CMK (cell line): ENCODE data around the gene DDIT4.
"Not testable (repeated sequence)": the region's sequence is repeated elsewhere in the genome, so short reads cannot be mapped to it uniquely, and the experiment has no call there.

Source experiments
- DNase-seq: peaks from one replicate; pipeline ENCODE4 v3.0.0-alpha.2; 2010; ENCODE audit warnings: low read depth

The DDIT4 gene, protein sequence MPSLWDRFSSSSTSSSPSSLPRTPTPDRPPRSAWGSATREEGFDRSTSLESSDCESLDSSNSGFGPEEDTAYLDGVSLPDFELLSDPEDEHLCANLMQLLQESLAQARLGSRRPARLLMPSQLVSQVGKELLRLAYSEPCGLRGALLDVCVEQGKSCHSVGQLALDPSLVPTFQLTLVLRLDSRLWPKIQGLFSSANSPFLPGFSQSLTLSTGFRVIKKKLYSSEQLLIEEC

DNA sequence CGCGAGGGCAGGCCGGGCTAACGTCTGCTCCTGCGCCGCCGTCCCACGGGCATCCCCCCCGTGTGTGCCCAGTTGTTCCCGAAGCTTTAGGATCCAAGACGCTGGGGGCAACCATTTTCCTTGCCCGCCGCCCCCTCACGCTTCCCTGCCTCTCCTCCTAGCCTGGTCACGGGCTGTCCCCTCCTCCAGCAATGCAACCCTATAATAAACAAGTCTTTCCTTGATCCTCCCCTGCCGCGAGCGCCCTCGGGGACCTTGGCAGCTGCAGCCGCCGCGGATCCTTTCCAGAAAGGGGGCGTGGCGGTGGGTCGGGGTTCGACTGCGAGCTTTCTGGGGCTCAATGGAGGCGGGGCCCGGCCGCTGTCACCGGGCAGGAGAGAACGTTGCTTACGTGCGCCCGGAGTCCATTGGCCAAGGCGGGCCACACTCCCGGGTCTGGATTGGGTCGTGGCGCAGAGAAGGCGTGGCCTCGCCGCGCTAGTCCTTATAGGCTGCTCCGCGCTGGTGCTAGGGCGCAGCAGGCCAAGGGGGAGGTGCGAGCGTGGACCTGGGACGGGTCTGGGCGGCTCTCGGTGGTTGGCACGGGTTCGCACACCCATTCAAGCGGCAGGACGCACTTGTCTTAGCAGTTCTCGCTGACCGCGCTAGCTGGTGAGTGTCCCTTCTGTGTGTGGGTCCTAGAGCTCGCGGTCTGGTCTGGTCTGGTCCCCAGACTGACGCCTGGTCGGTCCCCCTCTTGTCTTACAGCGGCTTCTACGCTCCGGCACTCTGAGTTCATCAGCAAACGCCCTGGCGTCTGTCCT, at the start of gene DDIT4:
DDIT4 (plus strand) TSS at position 515 of the 803 bp plus-strand sequence. CDS start 293 bp downstream, outside the sequence.
- peak; percentile 99 for DNase-seq

DNA sequence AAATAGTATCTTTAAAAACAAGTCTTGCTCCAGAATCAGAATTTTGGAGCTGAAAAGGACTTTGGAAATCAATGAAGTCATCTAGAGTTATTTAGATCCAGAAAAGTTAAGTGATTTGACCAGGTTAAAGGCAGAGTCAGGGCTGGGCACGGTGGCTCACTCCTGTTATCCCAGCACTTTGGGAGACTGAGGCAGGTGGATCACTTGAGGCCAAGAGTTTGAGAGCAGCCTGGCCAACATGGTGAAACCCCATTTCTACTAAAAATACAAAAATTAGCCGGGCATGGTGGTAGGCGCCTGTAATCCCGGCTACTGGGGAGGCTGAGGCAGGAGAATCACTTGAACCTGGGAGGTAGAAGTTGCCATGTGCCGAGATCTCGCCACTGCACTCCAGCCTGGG, 49.5 kb upstream of the DDIT4 start:
- DNase-seq = not testable (repeated sequence)

DNA sequence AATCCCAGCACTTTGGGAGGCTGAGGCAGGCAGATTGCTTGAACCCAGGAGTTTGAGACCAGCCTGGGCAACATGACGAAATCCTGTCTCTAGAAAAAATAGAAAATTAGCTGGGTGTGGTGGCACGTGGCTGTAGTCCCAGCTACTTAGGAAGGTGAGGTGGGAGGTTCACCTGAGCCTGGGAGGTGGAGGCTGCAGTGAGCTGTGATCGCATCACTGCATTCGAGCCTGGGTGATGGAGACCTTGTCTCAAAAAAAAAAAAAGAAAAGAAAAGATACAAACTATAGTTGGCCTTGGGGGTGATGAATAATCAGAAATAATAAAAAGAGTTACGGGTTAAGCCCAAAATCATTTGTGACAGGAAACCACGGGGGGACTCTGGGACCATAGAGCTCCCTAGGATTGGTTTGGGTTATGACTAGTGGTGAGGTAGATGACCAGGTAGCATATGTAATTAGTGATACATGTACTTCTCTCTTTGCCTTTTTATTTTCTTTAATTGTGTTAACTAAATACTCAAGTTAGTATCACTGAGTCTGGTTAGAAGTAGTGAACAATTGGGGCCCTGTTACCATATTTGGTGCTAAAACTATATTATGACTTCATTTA, 47.2 kb upstream of the DDIT4 start:
- DNase-seq = no peak

DNA sequence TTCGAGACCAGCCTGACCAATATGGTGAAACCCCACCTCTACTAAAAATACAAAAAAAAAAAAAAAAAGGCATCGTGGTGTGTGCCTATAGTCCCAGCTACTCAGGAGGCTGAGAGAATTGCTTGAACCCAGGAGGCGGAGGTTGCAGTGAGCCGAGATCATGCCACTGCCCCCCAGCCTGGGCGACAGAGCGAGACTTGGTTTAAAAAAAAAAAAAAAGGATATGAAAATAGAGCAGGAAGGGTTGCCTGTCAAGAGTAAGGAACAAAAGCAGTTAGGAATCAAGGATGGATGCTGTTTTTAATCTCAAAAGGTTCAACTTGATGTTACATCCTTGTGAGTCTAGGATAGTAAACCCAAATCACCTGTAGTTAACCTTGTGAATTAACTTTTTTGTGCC, 45.9 kb upstream of the DDIT4 start:
- DNase-seq = no peak

DNA sequence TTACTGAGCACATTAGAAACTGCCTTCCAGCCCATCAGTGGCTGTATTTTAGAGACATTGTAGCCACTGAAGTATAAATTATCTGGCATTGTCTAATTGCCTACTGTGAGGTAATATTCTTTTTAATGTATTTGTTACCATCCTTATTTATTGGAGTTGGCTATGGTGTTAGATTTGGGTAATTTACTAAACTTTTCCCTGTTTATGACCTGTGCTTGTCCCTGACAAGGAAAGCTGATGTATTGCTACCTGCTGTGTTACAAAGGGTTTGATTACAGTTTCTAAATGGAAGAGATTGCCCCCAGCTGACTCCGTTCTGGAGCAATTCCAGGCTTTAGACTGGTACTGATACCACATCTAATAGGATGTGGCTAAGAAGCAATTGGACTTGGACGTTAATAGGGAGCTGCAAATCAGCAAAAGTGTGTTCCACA, 45.4 kb upstream of the DDIT4 start:
- DNase-seq = no peak

DNA sequence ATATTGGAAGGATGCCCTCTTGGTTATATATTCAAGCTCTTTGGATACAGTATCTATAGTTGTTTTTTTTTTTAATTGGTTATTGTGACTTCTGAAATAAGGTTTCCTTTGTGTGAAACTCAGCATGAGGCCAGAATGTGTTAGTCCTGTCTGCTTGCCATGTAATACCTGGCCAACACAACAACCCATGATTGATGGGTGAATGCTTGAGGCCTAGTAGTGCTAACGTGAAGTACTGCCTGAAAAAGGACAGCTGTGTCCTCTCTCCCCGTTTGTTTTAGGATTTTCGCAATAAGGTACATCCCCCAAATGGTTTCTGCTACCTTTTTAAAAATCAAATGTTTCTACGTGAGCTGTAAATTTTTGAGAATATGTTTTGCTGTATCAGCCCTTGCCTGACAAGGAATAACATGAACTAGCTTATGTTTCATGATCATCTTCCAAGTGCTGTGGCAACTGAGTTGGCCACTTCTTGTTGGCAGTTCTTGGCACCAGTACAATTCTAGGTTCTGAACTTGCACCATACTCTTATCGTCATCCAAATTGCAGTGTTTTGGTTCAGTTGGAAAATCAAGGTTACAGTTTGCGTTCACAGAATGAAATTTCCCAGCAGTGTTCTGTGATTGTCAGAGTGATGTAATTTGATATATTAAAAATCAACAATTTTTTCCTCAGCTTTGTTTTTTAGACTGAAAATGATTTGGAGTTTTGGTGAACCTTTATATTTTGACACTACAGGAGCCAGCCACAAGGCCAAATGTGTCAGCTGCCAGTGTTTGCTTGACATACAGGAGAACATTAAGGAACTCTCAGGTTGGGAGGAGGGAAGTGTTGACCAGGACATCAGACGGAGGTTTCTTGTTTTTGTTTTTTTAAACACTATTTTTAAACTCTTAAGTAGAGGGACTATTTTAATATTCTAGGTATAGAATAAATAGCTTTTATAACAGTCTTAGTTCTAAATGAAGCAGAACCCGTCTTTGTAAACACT, 44.2 kb upstream of the DDIT4 start:
- DNase-seq = no peak

DNA sequence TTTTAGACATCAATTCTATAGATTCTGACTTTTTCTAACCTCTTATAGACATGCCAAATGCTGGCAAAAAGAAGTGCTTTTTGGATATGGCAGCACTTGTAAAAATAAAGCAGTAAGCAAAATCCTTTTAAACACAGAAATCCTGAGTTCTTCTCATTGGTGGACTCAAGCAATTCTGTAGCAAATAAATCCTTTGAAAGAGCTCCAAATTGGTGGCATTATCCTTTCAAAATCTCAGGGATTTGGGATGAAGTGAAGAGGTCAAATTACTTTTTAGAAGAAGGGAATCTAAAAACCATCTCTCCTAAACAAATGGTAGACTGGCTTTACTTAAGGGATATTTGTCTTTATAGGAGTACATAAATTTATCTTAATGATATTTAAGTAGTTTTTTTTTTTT, 40.1 kb upstream of the DDIT4 start:
- no peak for DNase-seq

DNA sequence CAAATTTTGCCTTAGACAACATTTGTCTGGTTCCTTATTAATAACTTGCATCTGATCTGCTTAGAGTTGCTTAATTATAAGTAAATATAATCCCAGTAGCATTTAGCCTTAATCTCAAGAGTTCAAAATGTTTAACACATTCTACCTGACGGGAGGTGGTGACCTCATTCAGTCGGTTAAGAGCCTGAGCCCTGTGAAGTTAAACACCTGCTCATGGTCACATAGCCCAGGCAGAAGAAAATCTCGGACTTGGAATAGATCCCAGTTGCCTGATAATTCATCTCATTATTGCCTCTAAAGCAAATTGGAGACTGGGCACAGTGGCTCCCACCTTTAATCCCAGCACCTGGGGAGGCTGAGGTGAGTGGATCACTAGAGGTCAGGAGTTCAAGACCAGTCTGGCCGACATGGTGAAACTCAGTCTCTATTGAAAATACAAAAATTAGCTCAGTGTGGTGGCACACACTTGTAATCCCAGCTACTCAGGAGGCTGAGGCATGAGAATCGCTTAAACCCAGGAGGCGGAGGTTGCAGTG, 39.1 kb upstream of the DDIT4 start:
- DNase-seq = no peak

DNA sequence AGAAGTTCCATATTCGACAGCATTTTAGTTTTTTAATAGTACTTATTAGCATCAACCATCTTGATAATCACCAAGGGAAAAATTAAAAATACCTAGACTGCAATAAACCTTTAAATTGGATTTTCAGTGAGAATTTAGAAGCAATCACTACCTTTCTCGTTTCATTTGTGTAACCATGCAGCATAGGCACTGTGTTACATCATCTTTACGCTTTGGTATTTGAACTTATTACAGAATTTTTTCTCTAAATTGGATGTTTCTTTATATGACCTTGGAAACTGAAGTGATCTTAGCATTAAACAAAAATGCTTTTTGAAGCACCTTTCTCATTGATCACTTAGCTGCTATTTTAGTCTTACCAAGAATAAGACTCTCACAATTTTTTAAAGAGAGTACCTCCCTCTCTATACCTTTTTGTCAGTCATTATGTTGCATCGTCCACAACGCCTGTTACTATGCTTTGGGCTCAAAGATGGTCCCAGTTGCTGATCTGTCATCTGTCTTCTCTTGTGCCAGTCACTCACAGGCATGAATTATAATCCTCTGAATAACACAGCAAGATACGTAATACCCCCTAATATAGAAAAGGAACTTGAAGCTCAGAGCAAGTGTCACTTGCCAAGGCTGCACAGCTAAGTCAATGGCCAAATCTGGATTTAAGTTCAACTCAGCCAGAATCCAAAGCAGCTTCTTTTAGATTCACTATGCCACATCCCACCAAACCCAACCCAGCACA, 38.0 kb upstream of the DDIT4 start:
- no peak for DNase-seq

DNA sequence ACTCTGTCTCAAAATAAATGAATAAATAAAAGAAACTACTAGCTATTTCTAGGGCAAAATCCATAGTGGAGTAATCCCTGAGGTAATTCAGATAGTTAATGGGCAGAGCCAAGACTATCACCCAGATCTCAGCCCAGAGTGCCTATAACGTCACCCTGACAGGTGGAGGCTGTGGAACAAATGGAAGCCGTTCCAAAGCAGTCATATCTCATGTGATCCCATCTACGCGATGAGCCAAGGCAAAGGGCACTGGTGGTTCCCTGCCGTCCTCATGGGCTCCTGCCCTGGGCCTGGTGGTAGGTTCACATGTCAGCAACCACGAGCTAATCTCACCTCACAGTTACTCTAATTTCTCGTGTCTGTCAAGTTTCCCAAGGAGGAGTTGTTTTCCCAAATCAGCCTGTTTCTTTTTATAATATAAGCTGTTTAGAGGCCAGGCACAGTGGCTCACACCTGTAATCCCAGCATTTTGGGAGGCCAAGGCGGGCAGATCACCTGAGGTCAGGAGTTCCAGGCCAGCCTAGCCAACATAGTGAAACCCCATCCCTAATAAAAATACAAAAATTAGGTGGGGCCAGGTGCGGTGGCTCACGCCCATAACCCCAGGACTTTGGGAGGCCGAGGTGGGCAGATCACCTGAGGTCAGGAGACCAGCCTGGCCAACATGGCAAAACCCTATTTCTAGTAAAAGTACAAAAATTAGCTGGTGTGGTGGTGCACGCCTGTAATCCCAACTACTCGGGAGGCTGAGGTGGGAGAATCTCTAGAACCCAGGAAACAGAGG, 35.1 kb upstream of the DDIT4 start:
- no peak for DNase-seq

DNA sequence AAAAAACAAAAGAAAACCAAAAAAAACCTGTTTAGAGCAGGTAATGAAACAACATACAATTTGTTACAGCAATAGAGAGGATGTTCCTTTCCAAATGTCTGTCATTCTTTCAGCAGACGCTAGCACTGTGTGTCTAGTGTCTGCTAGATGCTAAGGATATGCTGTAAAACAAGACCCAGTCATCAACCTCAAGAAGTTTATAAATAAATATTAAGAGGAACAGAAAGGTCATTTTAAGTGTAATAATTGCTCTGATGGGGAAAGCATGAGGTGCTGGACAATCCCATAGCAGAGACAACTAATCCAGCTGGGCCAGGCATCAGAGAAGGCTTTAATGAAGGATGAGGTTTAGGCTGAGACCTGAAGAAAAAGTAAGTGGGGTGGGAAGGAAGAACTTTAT, 34.3 kb upstream of the DDIT4 start:
- DNase-seq = no peak

DNA sequence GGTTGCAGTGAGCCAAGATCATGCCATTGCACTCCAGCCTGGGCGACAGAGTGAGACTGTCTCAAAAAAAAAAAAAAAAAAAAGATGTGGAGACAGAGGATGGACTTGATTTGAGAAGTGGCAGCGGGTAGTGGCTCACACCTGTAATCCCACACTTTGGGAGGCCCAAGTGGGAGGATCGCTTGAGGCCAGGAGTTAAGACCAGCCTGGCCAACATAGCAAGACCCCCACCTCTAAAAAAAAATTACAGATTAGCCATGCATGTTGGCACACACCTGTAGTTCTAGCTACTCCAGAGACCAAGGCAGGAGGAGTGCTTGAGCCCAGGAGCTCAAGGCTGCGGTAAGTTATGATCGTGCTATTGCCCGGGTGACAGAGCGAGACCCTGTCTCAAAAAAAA, 33.4 kb upstream of the DDIT4 start:
- no peak for DNase-seq

DNA sequence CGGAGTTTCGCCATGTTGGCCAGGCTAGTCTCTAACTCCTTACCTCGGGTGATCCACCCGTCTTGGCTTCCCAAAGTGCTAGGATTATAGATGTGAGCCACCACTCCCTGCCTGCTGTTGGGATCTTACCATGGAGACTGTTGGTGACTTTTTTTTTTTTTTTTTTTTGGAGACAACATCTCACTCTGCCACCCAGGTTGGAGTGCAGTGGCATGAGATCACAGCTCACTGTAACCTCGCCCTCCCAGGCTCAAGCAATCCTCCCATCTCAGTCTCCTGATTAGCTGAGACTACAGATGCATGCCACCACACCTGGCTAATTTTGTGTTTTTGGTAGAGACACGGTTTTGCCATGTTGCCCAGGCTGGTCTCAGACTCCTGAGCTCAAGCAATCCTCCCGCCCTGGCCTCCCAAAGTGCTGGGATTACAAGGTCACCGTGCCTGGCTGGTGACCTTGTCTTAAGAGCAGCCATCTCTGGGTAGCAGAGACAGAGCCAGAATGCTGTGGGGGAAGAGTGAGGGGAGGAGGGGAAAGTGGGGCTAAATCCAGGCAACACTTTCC, 32.0 kb upstream of the DDIT4 start:
- DNase-seq = no peak

DNA sequence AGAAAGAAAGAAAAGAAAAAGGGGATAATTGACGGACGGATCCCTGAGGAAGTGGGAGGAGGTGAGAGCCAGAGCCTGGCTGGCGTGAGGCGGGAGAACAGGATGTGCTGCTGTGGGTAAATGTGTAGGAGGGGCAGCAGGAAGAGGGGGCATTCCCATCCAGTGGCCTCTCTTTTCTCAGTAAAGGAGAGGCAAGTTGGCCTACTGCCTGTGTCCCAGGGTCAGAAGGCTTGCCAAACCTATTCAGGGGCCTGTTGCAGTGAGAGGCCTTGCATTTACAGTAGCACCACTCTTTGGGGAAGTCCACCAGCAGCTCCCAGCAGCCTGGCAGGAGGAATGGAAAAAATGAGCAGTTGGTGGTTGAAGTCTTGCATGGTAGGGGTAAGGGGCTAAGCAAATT, 31.0 kb upstream of the DDIT4 start:
- peak; percentile 21 for DNase-seq

DNA sequence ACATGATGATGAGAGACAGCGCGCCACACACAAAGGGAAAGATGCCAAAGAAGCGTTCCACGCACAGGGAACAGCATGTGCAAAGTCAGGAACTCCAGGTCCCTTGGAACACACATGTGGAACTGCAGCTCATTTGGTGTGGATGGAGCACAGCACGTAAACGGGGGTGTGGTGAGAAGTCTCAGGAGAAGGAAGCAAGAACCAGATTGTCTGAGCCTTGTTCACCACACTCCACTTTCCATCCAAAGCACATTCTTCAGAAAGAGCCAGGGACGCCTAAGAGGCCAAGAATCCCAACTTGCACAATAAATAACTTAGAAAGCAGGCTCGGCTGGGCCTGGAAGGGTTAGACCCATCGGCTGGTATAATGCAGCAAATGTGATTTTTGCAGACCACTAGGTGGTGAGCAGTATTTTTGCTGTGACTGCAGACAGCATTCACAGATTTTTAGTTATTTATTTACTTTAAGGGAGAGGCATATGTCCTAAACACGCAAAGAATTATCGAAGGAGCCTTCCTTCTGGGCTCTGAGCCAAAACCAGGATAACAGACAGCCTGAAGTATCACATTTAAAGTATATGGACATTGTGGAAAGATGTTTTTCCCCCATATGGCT, 29.8 kb upstream of the DDIT4 start:
- DNase-seq = no peak

DNA sequence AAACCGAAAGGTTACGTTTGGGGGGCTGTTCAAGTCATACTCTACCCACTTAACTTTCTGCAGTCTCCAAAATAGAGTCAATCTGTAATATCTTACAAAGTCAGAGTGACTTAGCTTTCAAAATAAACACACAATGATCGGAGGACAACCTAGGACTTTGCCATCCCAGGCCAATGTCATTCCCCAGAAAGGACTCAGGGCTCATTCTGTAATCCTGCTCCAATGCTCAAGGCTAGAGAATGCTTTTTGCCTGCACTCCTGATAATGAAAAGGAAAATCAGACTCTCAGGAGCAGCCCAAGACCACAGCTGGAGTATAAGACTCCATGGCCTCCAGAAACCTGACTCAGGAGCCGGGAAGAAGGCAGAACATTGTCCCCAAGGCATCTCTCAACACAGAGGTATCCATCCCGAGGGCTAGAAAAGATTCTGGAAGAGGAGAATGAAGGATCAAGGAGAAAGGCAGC, 29.1 kb upstream of the DDIT4 start:
- no peak for DNase-seq

DNA sequence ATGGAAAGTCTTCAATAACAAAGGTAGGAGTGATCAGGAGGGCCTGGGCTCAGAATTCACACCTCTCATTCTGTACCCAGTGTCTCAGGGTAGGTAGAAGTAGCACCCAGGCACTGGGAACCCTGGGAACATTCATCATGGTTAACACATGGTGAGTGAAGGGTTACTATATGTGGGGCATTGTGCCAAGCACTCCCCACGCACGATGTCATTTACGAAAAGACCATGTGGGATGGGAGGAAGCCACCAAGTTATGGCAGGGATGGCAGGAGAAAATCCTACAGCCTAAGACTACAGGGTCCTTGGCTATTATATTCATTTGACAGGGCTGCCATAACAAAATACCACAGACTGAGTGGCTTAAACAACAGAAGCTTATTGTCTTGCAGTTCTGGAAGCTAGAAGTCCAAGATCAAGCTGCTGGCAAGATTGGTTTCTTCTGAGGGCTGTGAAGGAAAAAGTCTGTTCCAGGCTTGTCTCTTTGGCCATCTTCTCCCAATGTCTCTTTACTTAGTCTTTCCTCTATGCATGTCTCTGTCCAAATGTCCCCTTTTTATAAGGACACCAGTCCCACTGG, 27.7 kb upstream of the DDIT4 start:
- DNase-seq = no peak

DNA sequence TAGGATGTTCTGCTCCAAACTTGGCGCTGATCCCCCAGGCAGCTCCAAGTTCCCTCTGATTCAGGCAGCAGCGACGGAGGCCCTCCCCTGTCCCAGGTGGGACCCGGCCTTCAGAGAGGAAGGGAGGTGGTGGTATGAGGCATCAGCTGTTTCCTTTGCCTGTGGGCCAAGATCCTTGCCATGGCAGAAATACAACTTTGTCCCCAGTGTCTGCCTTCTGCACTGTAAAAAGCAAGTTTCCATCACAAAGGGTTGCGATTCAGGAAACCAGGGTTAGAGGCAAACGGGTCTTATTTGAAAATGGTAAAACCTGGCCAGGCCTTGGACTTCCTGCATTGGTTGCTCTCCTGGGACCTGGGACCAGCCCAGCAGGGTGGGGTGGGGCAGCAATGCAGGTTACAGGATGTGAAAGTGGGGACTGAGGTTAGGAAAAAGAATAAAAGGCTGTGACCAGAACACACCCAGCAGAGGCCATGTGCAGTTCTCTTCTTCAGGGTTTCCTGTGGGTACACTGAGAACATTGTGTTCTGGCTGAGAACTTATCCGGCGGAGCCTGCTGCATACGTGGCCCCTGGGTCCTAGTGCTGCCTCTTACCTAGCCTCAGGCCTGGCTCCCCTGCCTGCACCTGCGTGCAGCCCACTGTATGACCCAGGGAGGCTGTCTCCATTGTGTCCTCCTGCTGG, 25.1 kb upstream of the DDIT4 start:
- DNase-seq = peak; percentile 42
